Astrocyte (in vitro differentiated cells and primary cell): ENCODE measurements around the gene SNAP29. TPM values are rescaled to one million over a fixed set of nuclear protein-coding genes. Genes with fewer than 3 reads are reported as not detected.
"Not testable (repeated sequence)": the region's sequence is repeated elsewhere in the genome, so short reads cannot be mapped to it uniquely, and the experiment has no call there.

ENCODE experiments used
- DNase-seq: peaks from one replicate; pipeline ENCODE4 v3.0.0-alpha.2; 2010; ENCODE audit warnings: low read depth
- FAIRE-seq: peaks from 2 replicates; lab custom pipeline; 2011; peaks lifted over from hg19 to GRCh38; lab: Jason Lieb, UNC
- H2AFZ ChIP-seq: 2 replicates; pipeline ENCODE4 v1.6.0; 2012; ENCODE audit warnings: low read depth, low read length, inconsistent platforms
- H3K27ac ChIP-seq: 2 replicates; pipeline ENCODE4 v1.5.1; 2011; ENCODE audit warnings: low read depth, low read length, inconsistent platforms
- H3K27me3 ChIP-seq: 2 replicates; pipeline ENCODE4 v1.6.0; 2011; ENCODE audit warnings: low read length, inconsistent platforms; ENCODE audit not compliant: insufficient read depth
- H3K36me3 ChIP-seq: 2 replicates; pipeline ENCODE4 v1.5.1; 2011; ENCODE audit warnings: low read length, inconsistent platforms; ENCODE audit not compliant: insufficient read depth
- H3K4me1 ChIP-seq: 2 replicates; pipeline ENCODE4 v1.5.1; 2011; ENCODE audit warnings: low read length, inconsistent platforms; ENCODE audit not compliant: insufficient read depth
- H3K4me2 ChIP-seq: 2 replicates; pipeline ENCODE4 v1.6.0; 2012; ENCODE audit warnings: low read length, inconsistent platforms
- H3K4me3 ChIP-seq: 2 replicates; pipeline ENCODE4 v1.5.1; 2011; ENCODE audit warnings: low read depth, mild to moderate bottlenecking, low read length, inconsistent platforms; ENCODE audit not compliant: insufficient read depth
- H3K79me2 ChIP-seq: 2 replicates; pipeline ENCODE4 v1.6.0; 2012; ENCODE audit warnings: mild to moderate bottlenecking, low read length, inconsistent platforms; ENCODE audit not compliant: insufficient read depth
- H3K9ac ChIP-seq: 2 replicates; pipeline ENCODE4 v1.6.0; 2012; ENCODE audit warnings: mild to moderate bottlenecking, low read length, inconsistent platforms
- H3K9me3 ChIP-seq: 2 replicates; pipeline ENCODE4 v1.5.1; 2012; ENCODE audit warnings: low read depth, mild to moderate bottlenecking, low read length, inconsistent platforms; ENCODE audit not compliant: insufficient read depth
- H4K20me1 ChIP-seq: 2 replicates; pipeline ENCODE4 v1.6.0; 2012; ENCODE audit warnings: low read length, inconsistent platforms; ENCODE audit not compliant: insufficient read depth
- H3K27ac Mint-ChIP-seq: one replicate; pipeline ENCODE4 v1.8.0; 2021; ENCODE audit warnings: mild to moderate bottlenecking, mixed read lengths; ENCODE audit not compliant: unreplicated experiment
- H3K27me3 Mint-ChIP-seq: one replicate; pipeline ENCODE4 v1.8.0; 2021; ENCODE audit warnings: low read depth, mixed read lengths; ENCODE audit not compliant: unreplicated experiment
- H3K36me3 Mint-ChIP-seq: one replicate; pipeline ENCODE4 v1.8.0; 2021; ENCODE audit warnings: low read depth, mixed read lengths; ENCODE audit not compliant: unreplicated experiment
- H3K4me1 Mint-ChIP-seq: one replicate; pipeline ENCODE4 v1.8.0; 2021; ENCODE audit warnings: low read depth, mixed read lengths; ENCODE audit not compliant: unreplicated experiment
- H3K4me3 Mint-ChIP-seq: one replicate; pipeline ENCODE4 v1.8.0; 2021; ENCODE audit warnings: mild to moderate bottlenecking, moderate library complexity, mixed read lengths; ENCODE audit not compliant: unreplicated experiment
- H3K9me3 Mint-ChIP-seq: one replicate; pipeline ENCODE4 v1.8.0; 2021; ENCODE audit warnings: mild to moderate bottlenecking, mixed read lengths; ENCODE audit not compliant: unreplicated experiment
- CTCF ChIP-seq: IDR thresholded peaks from 2 replicates; pipeline ENCODE4 v1.5.1; 2011; ENCODE audit warnings: low read depth, mild to moderate bottlenecking, inconsistent platforms, low read length, moderate library complexity; ENCODE audit not compliant: insufficient read depth
- EZH2 ChIP-seq: IDR thresholded peaks from 2 replicates; pipeline ENCODE4 v1.6.1; 2012; ENCODE audit warnings: mild to moderate bottlenecking, low read length, inconsistent platforms; ENCODE audit not compliant: insufficient read depth
- total RNA-seq: library from RNA; stranded (reverse); gene quantifications from 2 replicates; pipeline ENCODE4 v1.2.1, GENCODE V29; 2021

Gene SNAP29
- total RNA-seq, 1 donor from 2014 or later, result 19.6 TPM

- Histone ChIP-seq H3K9me3 (no peaks in the 10 kb centered on the region), H3K27me3 (no peaks in the 10 kb centered on the region), H3K4me2 (no peak overlapping the region), H3K79me2 (no peaks in the 10 kb centered on the region), H3K36me3 (peaks cover 17% of the 10 kb centered on the region), H2AFZ (no peak overlapping the region), H4K20me1 (no peaks in the 10 kb centered on the region), H3K27ac (no peak overlapping the region), H3K4me1 (no peaks in the 10 kb centered on the region), H3K9ac (no peak overlapping the region), H3K4me3 (no peak overlapping the region)
- H3K4me1 Mint-ChIP-seq, result no peaks in the 10 kb centered on the region
- no peak overlapping the region for H3K4me3 Mint-ChIP-seq
- H3K27me3 Mint-ChIP-seq, result no peaks in the 10 kb centered on the region
- TF ChIP-seq EZH2 (no peak), CTCF (no peak)
- no peak overlapping the region for H3K27ac Mint-ChIP-seq
- no peaks in the 10 kb centered on the region for H3K9me3 Mint-ChIP-seq
- H3K36me3 Mint-ChIP-seq, result peaks cover 3% of the 10 kb centered on the region
- DNase-seq (no peak), FAIRE-seq (no peak)
These were observed 36.6 kb upstream of the SNAP29 start for GRCh38 chr22:20822240-20822639.

- no peak overlapping the region for H3K27ac Mint-ChIP-seq
- no peak overlapping the region for H3K27ac ChIP-seq
- no peak overlapping the region for H3K4me3 Mint-ChIP-seq
- no peaks in the 10 kb centered on the region for H3K4me1 ChIP-seq
- no peaks in the 10 kb centered on the region for H3K9me3 ChIP-seq
- no peak overlapping the region for H3K4me2 ChIP-seq
- DNase-seq (no peak), FAIRE-seq (no peak)
- no peaks in the 10 kb centered on the region for H3K79me2 ChIP-seq
- H3K9ac ChIP-seq, result no peak overlapping the region
- H3K4me3 ChIP-seq, result no peak overlapping the region
- H2AFZ ChIP-seq, result no peak overlapping the region
- peaks cover 14% of the 10 kb centered on the region for H3K36me3 ChIP-seq
- no peaks in the 10 kb centered on the region for H3K9me3 Mint-ChIP-seq
- H3K4me1 Mint-ChIP-seq, result no peaks in the 10 kb centered on the region
- H3K27me3 Mint-ChIP-seq, result no peaks in the 10 kb centered on the region
- no peaks in the 10 kb centered on the region for H3K27me3 ChIP-seq
- no peaks in the 10 kb centered on the region for H4K20me1 ChIP-seq
- TF ChIP-seq CTCF (no peak), EZH2 (no peak)
- peaks cover 5% of the 10 kb centered on the region for H3K36me3 Mint-ChIP-seq
These were observed 35.5 kb upstream of the SNAP29 start for GRCh38 chr22:20823264-20823663.

DNA sequence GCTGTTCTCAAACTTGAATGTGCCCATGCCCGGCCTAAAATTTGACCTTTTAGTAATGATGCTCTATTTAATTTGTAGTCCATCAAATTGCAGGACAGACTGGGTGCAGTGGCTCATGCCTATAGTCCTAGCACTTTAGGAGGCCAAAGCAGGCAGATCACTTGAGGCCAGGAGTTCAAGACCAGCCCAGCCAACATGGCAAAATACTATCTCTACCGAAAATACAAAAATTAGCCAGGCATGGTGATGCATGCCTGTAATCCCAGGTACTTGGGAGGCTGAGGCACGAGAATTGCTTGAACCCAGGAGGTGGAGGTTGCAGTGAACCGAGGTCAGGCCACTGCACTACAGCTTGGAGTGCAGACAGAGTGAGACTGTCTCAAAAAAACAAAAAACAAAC is 33.6 kb upstream of the SNAP29 start:
- not testable (repeated sequence) for FAIRE-seq, H3K27ac ChIP-seq, H3K4me1 ChIP-seq, H4K20me1 ChIP-seq, H3K4me2 ChIP-seq, H3K4me3 Mint-ChIP-seq, H3K9me3 Mint-ChIP-seq, H3K27me3 Mint-ChIP-seq, H3K4me1 Mint-ChIP-seq, H3K4me3 ChIP-seq, DNase-seq, H3K9ac ChIP-seq, H3K27me3 ChIP-seq, H3K27ac Mint-ChIP-seq, H2AFZ ChIP-seq, H3K36me3 ChIP-seq, H3K9me3 ChIP-seq, H3K79me2 ChIP-seq
- peaks cover 12% of the 10 kb centered on the region for H3K36me3 Mint-ChIP-seq
